Hindlimb muscle (tissue), 1 donor: ENCODE measurements around the gene SMAD7. TPM values are rescaled to one million over a fixed set of nuclear protein-coding genes. Genes with fewer than 3 reads are reported as not detected.
A peak's percentile ranks its signal among the peaks of the same experiment; 100 is the strongest.

ENCODE experiments used
- DNase-seq: peaks from one replicate; pipeline ENCODE4 v3.0.0-alpha.2; 2013
- polyA plus RNA-seq: library from polyadenylated mRNA; unstranded; fragments of 120-200 nt; gene quantifications from one replicate; pipeline ENCODE4 v1.2.1, GENCODE V29; 2013; ENCODE audit not compliant: insufficient read length

The SMAD7 gene
- polyA plus RNA-seq, 1 donor, result 9.2 TPM

DNA sequence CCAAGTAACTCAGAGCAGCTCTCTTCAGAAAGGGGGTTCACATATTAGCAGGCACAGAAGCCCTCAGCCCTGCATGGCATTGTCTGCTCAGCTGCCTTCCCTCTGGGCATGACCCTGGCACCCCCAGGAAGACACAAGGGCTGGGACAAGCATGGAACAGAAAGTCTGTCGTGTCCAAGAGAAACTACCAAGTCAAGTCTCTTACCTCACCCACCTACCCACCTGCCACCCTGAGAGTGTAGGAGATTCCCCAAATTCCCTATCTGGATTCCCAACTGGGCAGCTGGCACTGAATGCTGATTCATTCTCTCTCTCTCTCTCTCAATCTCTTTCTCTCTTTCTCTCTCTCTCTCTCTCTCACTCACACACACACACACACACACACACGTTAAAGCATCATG is 21.6 kb downstream of the SMAD7 start:
- DNase-seq, result no peak

DNA sequence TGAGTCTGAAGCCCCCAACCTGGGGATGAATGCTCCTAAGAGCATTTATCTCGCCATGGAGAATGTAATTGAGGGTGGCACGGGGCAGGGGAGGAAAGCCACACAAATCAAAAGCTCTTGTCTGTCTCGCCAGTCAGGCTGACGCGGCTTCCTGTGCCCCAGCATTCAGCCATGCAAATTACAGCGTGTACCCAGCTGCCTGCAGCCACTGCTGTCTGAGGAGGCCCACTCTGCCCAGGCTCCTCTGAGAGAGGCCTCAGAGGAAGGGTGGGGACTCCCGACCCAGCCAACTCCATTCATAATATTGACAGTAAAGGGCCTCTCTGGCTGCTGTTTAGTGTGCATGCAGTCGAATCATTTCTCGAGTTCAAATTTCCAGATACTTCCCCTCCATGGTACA is 22.0 kb downstream of the SMAD7 start:
- no peak for DNase-seq

DNA sequence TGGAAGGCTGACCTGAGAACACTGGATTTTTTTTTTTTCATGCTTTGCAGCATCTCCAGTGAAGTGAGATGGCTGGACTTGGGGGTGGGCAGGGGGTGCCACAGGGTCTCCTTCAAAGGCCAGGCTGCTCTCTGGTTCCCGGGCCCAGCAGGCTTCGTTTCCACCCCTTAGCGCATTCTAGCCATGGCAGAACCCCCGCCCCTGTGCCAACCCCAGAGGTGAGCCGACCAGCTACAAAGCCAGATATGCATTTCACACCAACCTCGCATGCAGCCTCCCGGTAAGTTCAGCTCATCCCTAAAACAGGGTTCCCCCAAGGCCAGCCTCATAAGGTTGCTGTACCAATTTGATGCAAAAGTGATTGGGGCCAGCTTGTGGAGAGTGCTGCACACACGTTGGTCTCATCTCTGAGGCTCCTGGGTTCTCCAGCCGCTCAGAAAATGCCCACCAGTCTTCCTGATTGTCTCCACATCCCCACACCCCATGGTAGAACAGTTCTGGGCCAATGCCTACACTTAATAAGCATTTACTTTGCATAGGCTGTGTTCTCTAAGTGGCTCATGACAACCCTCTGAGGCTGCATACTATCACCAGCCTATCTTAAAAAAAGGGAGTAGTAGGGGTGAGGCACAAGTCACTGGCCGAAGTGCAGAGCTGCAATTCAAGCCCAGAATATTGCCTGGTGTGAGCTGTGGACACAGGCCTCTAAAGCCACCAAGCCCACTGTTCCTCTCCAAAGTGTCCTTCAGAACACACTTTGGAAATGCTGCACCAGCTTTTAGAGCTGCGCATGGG is 23.3 kb downstream of the SMAD7 start:
- DNase-seq, result no peak

DNA sequence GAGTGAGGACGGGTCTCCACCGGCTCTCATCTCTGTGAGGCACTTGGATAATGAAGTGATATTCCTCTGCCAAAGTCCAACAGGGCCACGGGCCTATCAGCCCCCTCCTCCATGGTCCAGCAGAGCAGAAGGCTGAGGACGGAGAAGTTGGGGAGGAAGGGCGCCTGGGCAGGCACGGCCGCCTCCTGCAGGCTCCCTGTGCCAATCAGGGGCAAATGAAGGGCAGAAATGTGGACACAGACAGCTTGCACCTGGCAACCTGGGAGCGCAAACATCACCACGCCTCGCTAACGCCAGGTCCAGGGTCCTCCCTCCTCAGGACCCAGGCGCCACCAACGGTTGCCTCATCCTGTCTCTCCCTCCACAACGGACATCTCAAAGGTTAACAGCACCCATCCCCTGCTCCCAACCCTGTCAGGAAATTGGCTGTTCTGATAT is 24.3 kb downstream of the SMAD7 start:
- DNase-seq, result no peak

DNA sequence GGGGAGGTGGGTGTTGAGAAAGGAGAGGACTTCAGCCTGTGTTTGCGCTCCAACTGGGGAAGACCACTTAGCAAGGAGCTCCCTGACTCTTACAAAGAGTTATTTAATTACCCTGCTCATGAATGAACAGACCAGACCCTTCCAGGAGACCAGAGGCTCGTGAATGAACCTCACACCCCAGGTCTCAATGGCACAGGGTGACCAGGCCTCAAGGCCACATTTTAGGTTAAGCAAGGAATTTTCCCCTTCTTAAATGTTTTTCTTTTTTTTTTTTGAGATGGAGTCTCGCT is 25.3 kb downstream of the SMAD7 start:
- DNase-seq, result no peak

DNA sequence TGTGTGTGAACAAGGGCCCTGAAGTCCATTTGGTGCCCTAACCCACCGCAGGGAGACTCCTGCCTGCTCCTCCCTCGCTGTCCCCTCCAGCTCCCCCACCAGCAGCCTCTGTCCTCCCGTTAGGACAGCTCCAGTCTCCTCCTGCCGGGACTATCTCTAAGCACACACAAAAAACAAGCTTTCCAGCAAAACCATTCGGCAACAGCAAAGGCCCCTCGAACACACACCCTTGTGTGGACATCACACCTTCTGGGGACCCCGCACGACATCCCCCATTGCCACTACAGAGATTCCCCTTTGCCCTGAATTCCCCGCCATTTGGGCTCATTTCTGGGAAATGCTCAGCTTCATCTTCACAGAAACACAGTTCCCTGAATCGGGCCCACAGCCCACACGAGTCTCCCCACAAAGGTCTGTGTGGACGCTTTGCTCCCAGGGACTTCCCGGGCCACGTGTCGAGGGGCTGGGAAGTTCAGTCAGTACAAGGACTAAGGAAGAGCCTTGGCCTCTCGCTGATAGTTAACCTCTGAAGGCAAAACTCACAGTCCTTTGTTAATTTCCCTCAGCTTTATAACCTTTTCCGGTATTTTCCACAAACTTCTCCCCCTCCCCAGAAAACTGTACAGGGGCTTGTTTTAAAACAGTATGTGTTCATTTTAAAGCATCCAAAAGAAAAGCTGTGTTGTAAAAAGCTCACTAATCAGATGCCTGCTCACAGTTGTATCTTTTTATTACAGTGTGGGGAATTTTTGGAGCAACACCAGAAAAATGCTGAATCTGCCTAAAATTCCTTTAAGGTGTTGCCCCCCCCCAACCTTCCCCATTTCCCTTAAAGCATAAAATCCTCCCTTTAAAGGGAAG is 25.9 kb downstream of the SMAD7 start:
- no peak for DNase-seq

DNA sequence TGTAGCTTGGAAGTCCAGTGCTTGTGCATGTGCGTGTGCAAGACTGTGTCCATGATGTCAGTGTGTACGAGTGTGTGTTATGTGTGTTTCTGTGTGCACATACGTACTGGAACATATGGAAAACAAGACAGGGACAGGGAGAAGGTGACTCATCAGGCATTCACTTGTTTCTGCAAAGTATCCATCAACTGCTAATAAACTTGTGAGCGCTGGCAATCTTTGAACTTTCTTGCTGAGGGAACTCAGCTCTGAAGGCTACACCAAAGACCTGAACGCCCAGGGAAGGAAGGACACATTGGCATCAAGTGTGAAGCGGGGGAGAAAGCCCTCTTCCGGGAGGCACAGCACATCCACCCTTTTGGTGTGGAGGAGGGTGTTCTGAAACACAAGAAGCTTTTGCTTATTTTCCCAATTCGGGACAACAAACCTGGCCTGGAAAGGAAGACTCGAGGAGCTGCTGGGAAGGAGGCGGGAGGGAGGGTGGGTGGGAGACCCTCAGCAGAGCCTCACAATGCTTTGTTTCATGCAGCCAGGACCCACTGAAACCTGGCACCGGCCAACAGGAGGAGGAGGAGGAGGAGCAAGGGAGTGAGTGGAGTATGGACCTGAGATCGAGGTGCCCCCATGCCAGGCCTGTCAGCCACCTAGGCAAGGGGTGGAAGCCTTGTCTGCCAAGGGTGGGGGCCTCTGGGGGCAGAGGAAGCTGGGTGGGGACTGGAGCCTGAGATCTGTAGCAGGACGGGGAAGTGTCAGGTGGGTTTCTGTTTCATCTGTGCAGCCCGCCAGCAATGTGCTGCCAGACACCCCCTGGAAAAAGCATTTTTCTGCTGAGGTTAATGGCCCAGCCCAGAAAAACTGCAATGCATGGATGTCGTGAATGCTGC is 26.8 kb downstream of the SMAD7 start:
- DNase-seq, result no peak

DNA sequence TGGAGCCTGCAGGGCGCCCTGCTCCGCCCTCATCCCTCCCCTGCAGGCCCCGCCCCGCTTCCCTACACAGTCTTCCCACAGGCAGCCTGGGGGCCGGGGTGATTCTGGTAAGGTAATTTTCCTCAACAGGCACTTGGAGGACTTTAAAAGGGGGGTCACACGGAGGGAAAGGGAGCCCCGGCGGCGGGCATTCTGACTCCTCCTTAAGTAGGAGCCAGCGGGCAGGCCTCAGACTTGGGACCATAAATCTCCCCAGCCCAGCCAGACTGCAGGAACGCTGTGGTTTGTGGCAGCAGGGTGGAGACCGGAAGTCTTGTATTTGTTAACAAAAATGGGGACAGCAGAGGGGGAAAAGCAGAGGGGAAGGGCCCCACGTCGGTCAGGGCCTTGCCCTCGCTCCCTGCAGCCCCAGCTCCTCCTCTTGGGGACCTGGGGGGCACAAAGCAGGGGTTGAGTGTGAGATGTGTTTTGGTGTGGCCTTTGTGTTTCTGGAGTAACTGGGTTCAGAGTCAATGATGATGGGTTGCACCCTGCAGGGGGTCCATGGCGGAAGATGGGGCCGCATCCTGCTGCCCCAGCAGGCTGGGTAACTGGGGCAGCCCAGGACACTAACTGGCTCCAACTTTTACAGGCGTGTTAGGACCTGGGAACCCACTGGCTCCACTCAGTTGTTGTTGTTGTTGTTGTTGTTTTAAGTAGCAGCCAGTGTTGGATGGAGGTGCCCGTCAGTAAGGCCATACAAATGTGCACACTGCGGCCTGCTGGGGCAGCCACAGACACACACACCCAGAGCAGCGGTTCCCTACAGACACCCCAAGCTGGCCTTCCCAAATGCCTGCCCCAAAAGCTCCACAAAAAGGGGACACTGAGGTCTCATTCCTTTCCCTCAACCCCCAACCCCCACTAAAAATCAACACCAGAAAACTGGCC is 27.7 kb downstream of the SMAD7 start:
- DNase-seq, result peak; percentile 74

DNA sequence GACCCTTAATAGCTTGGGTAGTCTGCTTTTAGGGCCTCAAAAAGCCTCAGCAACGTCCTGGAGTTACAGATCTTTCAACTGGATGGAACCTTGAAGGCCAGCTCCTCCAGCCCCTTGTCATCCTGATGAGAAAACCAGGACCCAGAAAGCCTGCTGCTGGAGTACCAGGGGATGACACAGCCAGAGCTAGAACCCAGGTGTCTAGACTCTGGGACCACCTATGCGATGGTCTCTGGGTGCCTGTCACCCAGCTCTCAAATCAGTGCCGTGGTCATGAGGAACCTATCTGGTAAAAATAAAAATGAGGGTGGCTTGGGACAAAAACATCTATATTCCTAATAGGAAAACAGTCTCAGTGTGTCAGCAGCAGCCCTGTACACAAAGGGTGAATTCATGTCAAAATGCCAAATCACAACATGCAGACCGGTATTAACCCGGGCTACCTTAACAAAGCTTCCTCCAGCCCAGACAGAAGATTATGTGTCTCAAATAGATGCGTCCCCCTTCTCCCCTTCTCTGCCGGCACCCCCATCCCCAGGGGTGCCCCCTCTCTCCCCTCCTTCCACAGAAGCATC is 28.5 kb downstream of the SMAD7 start:
- no peak for DNase-seq

DNA sequence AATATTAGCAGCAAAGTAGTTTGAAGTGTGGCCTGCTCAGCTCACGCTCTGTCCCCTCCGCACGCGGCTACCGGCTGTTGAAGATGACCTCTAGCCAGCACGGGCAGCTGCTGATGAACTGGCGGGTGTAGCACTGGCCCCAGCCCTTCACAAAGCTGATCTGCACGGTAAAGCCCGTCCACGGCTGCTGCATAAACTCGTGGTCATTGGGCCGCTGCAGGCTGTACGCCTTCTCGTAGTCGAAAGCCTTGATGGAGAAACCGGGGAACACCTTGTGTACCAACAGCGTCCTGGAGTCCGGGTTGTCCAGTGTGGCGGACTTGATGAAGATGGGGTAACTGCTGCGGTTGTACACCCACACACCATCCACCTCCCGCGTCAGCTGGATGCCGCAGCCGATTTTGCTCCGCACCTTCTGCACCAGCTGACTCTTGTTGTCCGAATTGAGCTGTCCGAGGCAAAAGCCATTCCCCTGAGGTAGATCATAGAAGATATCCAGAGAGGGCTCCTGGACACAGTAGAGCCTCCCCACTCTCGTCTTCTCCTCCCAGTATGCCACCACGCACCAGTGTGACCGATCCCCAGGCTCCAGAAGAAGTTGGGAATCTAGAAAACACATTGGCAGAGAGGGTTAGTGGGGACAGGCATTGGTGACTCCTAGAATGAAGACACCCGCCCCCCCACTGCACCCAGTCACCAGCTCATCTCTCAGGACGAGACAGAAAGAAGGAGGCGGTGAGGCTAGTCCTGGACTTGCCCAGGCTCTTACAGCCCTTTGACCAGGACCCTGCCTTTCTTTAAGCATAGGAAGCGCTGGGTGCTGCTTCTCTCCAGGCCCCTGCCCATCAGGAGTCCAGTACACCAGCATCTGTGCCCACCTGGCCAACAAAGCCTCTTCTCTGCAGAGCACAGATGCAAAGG is 29.2 kb downstream of the SMAD7 start:
- no peak for DNase-seq

DNA sequence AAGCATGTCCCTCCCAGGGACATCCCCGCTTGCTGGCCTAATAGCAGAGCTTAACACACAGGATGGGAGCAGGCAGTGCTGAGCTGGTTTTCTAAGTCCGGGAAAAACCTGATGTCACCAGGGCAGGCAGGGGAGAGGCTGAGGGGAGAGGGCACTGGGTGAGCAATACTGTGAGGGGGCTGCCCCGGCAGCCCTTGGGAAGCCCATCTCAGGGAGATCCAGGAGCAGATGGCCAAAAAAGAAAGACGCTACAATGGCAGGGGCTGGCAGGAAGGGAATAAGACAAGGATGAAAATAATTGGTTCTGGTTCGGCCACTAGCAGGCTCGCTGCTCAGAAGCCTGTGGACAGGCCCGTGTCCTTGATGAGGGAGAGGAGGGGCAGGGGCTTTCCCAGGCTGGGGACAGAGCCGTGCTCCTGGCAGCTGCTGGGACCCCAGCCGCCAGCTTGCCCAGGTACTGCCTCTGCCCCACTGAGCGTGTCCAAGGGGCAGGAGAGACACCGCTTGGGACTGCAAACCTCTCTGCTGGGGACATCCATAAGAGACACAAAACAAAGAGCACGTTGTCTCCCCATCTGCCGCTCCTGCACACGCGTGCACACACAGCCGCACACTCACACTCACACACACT is 30.2 kb downstream of the SMAD7 start:
- no peak for DNase-seq

DNA sequence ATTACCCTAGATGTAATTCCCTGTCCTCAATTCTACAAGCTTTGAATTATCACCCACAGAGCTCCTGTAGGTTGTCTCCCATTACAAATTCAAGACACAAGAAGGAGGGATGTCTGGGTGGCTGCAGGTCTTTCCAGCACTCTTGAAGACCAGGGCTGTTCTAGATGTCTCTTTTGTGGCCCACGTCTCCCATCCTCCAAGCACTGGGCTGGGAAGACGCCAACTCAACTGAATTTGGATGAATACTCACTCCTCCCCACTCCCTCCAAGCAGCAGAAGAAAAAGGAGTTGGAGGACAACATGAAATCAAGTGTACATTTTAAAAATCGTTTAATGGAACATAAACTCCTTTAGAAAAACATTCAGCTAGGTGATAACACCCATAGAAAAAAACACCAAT is 31.2 kb downstream of the SMAD7 start:
- no peak for DNase-seq

DNA sequence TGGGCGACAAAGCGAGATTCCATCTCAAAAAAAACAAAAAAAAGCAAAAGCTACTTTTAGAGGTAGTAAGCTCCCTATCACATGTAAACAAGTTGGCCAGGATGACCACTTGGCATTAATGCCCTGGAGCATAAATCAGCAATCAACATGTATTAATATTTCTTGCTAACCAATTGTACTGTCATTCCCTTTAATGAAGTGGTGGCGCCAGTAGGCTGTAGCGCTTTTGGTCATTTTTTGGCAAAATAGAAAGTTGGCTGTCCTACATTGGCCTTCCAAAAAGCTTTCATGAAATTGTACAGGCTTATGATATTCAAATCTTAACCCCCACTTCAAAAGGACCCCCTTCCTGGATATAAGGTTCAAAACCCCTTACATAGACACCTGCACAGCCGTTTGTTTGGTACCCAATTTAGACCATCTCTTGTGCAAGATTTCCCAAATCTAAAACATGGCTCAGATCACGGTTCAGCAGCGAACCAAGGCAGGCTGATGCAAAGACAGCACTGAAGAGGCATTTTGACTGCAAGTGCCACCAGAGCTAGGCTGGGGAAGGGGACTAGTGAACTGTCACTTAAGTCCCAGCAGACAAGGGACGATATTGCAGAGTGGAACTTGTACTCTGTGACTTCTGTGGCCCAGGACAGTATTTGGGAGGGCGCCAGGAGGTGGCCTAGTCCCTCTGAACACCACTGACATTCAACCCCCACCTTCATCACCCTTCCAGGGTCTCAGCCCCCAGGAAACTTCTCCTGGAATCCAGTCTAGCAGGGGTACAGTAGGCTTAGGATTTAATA is 31.9 kb downstream of the SMAD7 start:
- DNase-seq, result no peak

DNA sequence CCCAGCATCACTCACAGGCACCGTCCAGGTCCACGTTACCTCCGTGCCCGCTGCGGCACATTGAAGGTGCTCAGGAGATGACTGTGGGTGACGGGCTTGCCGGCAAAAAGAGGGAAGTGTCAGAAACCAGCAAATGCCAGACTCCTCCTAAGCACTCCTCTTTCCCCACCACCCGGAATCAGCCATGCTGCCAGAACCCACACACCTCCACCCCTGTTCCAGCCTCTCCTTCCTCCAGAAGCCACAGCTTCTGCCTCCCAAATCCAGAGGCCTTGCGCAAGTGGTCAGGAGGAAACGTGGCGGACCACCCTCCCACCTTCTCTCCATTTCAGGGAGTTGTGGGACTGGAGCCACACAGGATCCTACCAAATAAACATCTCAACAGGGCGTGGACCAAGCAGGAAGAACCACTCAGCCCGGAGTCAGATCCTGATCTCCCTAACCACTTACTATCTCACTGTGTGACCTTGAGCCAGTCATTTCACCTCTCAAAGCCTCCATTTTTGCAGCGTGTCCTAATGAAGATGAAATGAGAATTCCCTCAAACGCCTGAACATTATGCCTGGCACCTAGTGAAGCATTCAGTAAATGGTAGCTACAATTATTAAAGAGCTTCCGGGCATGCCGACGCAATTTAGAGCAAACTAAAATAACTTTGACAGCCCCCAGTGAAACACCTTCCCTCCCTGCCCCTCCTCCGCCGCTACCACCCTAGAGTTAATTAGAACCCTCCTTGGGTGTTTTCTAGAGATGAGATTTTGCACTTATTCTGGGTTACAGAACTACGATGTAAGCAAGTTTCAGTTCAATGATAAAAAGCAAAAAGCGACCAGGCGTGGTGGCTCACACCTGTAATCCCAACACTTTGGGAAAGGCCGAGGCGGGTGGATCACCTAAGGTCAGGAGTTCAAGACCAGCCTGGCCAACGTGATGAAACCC is 32.9 kb downstream of the SMAD7 start:
- no peak for DNase-seq

DNA sequence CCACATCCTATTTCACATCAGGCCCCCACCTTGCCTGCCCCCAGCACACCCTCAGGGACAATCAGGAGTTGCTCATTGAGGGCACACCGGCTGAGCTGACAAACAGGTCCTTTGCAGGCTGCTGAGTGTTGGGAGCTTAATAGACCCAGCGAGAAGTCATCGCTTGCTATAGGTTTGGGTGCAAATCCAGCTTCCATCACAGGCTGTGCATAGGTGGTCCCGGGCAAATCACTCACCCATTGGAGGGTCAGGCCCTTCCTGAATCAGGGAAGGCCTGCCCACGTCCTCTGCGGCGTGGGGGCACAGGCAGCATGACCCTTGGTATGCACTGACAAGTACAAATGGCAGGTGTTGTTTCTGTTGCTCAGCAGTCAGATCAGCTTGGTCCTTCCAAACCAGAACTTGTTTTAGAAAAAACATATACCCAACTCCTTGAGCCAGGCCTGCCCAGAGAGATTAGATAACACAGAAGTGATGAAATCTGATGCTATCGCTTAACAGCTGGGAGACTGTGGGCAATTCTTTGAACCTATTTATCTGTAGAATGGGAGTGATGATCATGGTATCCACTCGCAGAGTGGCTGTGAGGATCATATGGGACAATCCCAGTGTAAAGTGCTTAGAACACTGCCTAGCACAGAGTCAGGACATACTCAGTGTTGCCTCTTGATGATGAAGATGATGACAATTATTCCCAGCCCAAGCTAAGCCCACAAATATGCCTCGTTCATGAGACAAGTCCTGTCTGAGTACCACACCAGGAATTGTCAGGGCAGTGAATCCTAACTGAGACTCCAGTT is 34.9 kb downstream of the SMAD7 start:
- DNase-seq, result no peak

DNA sequence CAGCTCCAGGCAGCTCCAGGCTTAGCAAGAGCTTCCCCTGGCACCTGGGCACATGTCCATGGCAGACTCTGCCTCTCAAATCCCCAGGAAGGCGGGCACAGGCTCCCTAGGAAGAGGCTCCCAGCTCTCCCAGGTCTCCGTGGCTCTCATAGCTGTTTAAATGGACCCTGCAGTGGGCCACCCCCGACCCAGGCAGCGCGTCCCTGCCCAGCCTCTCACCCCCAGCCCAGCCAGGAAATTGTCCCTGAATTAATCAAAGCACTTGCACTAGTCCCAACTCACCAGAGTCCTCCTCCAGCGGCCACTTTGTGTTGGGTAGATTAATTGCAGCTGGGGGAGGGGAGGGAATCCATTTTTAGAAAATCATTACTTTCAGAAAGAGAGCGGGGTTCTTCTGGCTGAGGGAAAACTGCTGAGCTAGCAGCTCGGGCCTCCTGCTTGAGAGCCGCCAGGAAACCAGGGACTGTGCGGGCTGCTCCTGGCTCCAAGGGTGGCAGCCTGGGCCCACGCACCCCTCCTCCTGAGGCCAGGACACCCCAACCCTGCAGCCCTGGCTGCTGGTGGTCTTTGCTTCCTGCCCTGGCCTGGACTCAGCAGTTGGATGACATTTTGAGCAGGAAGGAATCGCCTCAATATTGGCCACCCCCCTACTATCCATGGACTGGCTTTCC is 36.0 kb downstream of the SMAD7 start:
- no peak for DNase-seq
